ENCODE measurements around the gene SRP54.

DNA sequence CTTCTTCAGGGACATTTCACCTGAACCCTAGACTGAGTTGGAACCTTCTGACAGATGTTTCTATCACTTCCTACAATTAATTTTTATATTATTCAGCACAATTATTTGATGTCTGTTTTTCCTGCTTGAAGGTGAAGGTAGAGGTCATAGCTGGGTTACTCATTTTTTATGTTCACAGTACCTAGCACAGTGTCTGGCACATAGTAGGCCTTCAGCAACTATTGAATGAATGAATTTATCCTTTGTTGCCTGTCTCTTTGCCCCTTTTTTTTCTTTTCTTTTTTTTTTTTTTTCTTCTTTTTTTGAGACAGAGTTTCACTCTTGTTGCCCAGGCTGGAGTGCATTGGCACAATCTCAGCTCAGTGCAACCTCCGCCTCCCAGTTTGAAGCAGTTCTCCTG, 33.8 kb downstream of the SRP54 start:
- TF ChIP-seq, protein P1, sequence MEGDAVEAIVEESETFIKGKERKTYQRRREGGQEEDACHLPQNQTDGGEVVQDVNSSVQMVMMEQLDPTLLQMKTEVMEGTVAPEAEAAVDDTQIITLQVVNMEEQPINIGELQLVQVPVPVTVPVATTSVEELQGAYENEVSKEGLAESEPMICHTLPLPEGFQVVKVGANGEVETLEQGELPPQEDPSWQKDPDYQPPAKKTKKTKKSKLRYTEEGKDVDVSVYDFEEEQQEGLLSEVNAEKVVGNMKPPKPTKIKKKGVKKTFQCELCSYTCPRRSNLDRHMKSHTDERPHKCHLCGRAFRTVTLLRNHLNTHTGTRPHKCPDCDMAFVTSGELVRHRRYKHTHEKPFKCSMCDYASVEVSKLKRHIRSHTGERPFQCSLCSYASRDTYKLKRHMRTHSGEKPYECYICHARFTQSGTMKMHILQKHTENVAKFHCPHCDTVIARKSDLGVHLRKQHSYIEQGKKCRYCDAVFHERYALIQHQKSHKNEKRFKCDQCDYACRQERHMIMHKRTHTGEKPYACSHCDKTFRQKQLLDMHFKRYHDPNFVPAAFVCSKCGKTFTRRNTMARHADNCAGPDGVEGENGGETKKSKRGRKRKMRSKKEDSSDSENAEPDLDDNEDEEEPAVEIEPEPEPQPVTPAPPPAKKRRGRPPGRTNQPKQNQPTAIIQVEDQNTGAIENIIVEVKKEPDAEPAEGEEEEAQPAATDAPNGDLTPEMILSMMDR (IDR thresholded peaks at IDR 0.05; ENCODE audit: low read depth, low read length), result no peak
- TF ChIP-seq POLR2A (IDR thresholded peaks at IDR 0.05; ENCODE audit: extremely low read depth, insufficient read length), result no peak
- TF ChIP-seq, protein P2, sequence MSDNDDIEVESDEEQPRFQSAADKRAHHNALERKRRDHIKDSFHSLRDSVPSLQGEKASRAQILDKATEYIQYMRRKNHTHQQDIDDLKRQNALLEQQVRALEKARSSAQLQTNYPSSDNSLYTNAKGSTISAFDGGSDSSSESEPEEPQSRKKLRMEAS (IDR thresholded peaks at IDR 0.05; ENCODE audit: low read depth, low read length), result no peak
